Epithelial cell of esophagus (primary cell): Measurements from ENCODE around the gene KSR2.

Source experiments
- DNase-seq: peaks from one replicate; pipeline ENCODE4 v3.0.0; 2010; ENCODE audit warnings: low read depth
- H3K4me3 ChIP-seq: 2 replicates; pipeline ENCODE4 v1.5.1; 2011; ENCODE audit warnings: mild to moderate bottlenecking, low read length, control low read depth
- TF ChIP-seq, protein P1 (sequence below): IDR thresholded peaks from 2 replicates; pipeline ENCODE4 v1.5.1; 2011; ENCODE audit warnings: low read depth, mild to moderate bottlenecking, low read length, control low read depth, inconsistent platforms; ENCODE audit not compliant: insufficient read depth; ENCODE audit errors: missing control alignments

Gene KSR2

DNA sequence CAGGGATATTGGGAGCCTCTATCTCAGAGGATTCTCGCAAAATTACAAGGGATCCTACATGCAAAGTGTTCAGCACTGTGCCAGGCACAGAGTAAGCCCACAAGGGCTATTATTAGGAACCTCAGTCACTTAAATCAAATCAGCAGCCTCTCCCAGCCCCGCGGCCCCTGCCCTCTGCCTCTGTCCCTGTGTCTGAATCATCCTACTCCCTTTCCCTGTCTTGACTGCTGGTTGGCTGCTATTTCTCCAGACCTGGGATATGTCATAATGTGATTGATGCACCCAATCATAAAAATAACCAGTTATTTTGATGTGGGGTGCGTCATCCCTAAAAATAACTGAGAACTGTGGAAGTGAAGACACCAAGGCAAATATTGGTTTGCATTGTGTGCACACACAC is 176.3 kb downstream of the KSR2 start:
- TF ChIP-seq, protein P1, sequence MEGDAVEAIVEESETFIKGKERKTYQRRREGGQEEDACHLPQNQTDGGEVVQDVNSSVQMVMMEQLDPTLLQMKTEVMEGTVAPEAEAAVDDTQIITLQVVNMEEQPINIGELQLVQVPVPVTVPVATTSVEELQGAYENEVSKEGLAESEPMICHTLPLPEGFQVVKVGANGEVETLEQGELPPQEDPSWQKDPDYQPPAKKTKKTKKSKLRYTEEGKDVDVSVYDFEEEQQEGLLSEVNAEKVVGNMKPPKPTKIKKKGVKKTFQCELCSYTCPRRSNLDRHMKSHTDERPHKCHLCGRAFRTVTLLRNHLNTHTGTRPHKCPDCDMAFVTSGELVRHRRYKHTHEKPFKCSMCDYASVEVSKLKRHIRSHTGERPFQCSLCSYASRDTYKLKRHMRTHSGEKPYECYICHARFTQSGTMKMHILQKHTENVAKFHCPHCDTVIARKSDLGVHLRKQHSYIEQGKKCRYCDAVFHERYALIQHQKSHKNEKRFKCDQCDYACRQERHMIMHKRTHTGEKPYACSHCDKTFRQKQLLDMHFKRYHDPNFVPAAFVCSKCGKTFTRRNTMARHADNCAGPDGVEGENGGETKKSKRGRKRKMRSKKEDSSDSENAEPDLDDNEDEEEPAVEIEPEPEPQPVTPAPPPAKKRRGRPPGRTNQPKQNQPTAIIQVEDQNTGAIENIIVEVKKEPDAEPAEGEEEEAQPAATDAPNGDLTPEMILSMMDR = no peak

DNA sequence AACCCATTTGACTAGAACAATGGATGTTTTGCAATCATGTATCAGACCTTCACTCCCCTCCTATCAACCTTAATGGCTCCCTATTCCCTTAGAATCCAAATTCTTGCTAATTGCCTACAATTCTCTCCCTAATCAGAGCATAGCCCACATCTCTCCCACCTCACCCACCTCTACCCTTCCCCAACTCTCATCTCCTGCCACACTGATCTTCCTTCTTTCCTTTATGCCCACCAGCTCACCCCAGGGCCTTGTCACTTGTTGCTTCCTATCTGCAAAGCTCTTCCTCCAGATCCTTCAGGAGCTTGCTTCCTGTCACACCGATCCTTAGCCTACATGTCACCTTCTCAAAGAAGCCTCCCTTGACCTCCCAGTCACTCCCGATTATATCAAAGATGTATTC is 177.8 kb downstream of the KSR2 start:
- TF ChIP-seq, protein P1 = no peak
- DNase-seq = no peak

More for the DNA sequence above, 176.3 kb downstream of the KSR2 start:
- H3K4me3 ChIP-seq = no peak overlapping the region
- DNase-seq = no peak

DNA sequence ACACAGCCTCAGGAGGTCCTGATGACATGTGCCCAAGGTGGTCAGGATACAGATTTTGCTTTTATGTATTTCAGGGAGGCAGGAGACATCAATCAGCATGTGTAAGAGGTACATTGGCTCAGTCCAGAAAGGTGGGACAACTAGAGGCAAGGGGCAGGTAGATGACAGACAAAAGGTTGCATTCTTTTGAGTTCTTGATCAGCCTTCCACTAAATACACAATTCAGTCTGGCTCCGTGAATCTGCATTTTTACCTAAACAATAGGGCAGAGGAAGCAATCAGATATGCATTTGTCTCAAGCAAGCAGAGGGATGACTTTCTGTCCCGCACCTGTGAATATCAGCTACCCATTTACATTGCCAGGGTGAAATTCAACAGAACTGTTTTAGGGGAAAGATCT is 178.6 kb downstream of the KSR2 start:
- TF ChIP-seq, protein P1 = no peak
- H3K4me3 ChIP-seq = no peak overlapping the region
- no peak for DNase-seq

More for the DNA sequence above, 177.8 kb downstream of the KSR2 start:
- H3K4me3 ChIP-seq = no peak overlapping the region

DNA sequence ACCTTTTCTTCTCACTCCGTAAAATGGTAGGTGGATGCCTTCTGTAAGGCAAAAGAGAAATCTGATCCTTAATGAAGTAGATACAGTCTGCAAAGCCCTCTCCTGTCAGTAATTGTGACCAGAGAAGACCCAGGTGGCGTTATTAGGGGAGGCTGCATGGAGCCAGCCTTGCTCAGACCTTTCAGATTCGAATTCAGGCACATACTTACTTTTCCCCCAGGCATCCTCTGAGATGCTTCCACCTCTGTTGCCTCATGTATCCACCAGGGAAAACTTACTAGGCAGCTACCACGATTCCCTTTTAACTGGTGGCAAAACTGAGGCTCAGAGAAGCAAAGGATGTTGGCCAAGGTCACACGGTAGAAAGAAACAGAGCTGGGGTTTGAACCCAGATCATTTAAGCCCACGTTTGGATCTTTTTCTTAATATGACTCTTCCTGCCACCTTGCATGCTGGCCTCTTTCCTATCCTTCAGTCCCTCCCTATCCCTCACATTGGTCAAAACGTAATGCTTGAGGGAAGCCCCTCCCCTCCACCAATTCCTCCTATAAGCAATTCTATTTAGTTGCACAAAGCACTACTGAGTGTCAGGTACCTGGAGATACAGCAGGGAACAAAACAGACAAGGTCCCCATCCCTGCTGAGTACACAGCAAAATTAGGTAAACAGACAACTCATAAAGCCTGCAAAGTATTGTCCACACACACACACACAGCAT is 179.4 kb downstream of the KSR2 start:
- H3K4me3 ChIP-seq = no peak overlapping the region
- TF ChIP-seq, protein P1 = no peak
- DNase-seq = no peak

DNA sequence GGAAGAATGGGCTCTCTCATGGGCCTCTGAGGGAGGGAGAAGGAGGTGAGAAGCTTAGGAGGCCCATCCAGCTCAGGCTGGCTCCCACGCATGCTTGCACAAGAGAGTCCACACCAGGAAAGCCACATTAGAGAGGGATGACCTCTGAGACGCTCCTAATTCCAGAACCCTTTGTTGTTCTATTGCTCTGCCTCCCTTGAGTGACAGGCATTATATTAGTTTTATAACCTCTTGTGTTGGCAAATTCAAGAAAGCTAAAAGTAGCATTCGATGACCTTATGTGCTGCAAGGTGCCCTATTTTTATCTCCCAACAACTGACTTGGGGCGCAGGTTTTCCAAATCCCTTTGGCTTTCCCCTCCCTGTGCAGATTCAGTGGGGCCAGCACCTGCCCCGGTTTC is 190.1 kb downstream of the KSR2 start:
- TF ChIP-seq, protein P1 = no peak
- DNase-seq = no peak
- H3K4me3 ChIP-seq = no peak overlapping the region

DNA sequence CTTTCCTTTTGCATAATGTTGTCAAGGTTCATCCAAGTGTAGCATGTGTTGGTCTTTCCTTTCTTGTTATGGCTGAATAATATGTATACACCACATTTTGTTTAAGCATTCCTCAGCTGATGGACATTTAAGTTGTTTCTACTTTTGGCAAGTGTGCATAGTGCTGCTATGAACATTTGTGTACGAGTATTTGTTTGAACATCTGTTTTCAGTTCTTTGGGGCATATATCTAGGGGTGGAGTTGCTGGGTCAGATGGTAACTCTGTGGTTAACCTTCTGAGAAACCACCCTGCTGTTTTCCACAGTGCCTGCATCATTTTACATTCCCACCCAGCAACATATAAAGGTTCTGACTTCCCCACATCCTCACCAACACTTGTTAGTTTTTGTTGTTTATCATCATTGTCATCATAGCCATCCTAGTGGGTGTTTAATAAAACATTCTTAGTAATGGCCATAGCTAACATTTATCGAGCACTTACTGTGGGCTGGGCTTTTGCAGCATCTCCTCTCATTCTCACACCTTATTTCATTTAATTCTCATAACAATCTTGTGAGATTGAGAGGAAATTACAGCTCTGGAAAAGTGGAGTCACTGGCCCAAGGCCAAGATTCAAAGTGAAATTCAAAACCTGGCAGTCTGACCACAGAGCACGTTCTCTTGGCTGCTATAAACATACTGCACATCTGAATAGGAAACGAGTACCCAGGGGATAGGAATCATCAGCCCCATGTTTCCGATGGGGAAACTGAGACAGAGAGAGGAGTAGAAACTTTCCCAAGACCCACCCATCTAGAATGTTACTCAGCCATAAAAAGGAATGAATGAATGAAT is 193.6 kb downstream of the KSR2 start:
- DNase-seq = no peak
- TF ChIP-seq, protein P1 = no peak
- H3K4me3 ChIP-seq = no peak overlapping the region

DNA sequence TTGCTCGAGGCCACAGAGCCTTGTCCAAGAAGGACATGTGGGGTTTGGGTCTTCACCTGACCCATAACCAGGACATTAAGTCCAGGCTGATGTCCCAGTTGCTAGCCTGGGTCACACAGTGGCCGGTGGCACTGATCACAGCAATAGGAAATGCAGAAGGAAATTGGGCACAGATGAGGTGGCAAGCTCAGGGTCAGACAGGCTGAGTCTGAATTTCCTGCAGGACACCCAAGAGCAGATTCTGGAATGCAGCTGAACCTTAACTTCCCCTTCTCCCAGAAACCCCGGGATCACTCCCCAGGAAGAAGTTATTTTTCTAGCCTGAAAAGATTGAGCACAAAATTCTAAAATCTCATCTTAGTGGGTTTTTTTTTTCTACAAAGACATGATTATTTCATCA is 199.9 kb downstream of the KSR2 start:
- H3K4me3 ChIP-seq = no peak overlapping the region
- TF ChIP-seq, protein P1 = no peak
- DNase-seq = no peak
